GM12892 (cell line): ENCODE results near the gene SEPTIN8.

Experiments
- POLR2A ChIP-seq: IDR thresholded peaks from 2 replicates; pipeline ENCODE4 v1.6.1; 2011; ENCODE audit warnings: low read depth, low read length, control low read depth
- POLR2AphosphoS5 ChIP-seq: IDR thresholded peaks from 2 replicates; pipeline ENCODE4 v1.6.1; 2011; ENCODE audit warnings: low read depth, low read length, control low read depth
- TAF1 ChIP-seq: IDR thresholded peaks from 2 replicates; pipeline ENCODE4 v1.6.1; 2011; ENCODE audit warnings: low read depth, mild to moderate bottlenecking, control low read depth, low read length, borderline replicate concordance

GRCh38 chr5:132742158-132742557, 34.9 kb downstream of the SEPTIN8 start:
- no peak for TF ChIP-seq POLR2A
- TF ChIP-seq TAF1, result no peak
- TF ChIP-seq POLR2AphosphoS5, result no peak
